Osteocyte (in vitro differentiated cells): ENCODE data around the gene PRC1. TPM values are rescaled to one million over a fixed set of nuclear protein-coding genes. Genes with fewer than 3 reads are reported as not detected.
A peak's percentile ranks its signal among the peaks of the same experiment; 100 is the strongest.

Experiments
- DNase-seq: peaks from one replicate; pipeline ENCODE4 v3.0.0; 2021; ENCODE audit warnings: mixed read lengths; ENCODE audit not compliant: unreplicated experiment; ENCODE audit errors: extremely low spot score
- H3K27ac Mint-ChIP-seq: one replicate; pipeline ENCODE4 v1.8.0; 2021; ENCODE audit warnings: mild to moderate bottlenecking, mixed read lengths; ENCODE audit not compliant: unreplicated experiment
- H3K27me3 Mint-ChIP-seq: one replicate; pipeline ENCODE4 v1.8.0; 2021; ENCODE audit warnings: mixed read lengths; ENCODE audit not compliant: unreplicated experiment
- H3K36me3 Mint-ChIP-seq: one replicate; pipeline ENCODE4 v1.8.0; 2021; ENCODE audit warnings: mixed read lengths; ENCODE audit not compliant: unreplicated experiment
- H3K4me1 Mint-ChIP-seq: one replicate; pipeline ENCODE4 v1.8.0; 2021; ENCODE audit warnings: mixed read lengths; ENCODE audit not compliant: unreplicated experiment
- H3K4me3 Mint-ChIP-seq: one replicate; pipeline ENCODE4 v1.8.0; 2021; ENCODE audit warnings: mild to moderate bottlenecking, moderate library complexity, mixed read lengths; ENCODE audit not compliant: unreplicated experiment
- H3K9me3 Mint-ChIP-seq: one replicate; pipeline ENCODE4 v1.8.0; 2021; ENCODE audit warnings: mixed read lengths; ENCODE audit not compliant: unreplicated experiment
- total RNA-seq: library from RNA; stranded (reverse); gene quantifications from 2 replicates; pipeline ENCODE4 v1.2.1, GENCODE V29; 2021
- TF ChIP-seq, protein P1 (sequence below): fragments of 200-600 bp; sonication (generic); IDR thresholded peaks from 2 replicates; pipeline ENCODE4 v1.5.0; 2021; ENCODE audit warnings: antibody characterized with exemption, mild to moderate bottlenecking, moderate library complexity

PRC1 gene
- total RNA-seq, 1 donor from 2014 or later = 33.9 TPM

DNA sequence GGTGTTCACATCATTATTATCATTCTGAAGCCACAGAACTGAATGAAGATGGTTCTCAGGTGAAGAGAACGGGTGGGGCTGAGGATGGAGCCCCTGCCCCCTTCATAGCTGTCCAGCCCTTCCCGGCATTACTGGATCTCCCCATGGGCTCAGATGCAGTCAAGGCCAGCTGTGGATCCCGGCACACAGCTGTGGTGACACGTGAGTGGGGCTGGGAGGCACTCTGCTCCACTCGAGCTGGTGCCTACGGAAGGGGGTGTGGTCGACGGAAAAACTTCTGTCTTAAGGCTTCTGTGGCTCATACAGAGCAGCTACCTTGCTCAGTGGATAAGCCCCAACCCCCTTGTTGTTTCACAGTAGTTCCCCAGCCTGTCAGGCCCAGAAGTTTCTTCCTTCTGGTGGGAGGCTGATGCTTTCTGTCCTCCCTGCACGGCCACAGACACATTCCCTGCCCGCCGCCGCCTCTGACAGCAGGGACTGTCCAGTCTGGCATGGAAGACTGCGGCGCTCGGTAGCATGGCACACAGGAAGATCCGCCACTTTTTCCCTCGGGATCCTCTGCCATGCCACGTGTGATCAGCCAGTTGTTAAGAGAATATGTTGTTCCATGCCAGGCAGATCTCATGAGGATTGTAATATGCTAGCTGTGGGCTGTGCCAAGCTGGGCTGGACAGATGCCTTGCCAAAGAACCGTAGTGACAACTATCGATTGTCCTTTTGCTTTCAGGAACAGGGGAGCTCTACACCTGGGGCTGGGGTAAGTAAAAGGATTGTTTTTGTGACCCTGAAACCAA, 33.8 kb downstream of the PRC1 start:
- no peak overlapping the region for H3K4me3 Mint-ChIP-seq
- no peaks in the 10 kb centered on the region for H3K9me3 Mint-ChIP-seq
- H3K4me1 Mint-ChIP-seq = peaks cover 16% of the 10 kb centered on the region
- no peak overlapping the region for H3K27ac Mint-ChIP-seq
- peaks cover 11% of the 10 kb centered on the region for H3K36me3 Mint-ChIP-seq
- TF ChIP-seq, protein P1, sequence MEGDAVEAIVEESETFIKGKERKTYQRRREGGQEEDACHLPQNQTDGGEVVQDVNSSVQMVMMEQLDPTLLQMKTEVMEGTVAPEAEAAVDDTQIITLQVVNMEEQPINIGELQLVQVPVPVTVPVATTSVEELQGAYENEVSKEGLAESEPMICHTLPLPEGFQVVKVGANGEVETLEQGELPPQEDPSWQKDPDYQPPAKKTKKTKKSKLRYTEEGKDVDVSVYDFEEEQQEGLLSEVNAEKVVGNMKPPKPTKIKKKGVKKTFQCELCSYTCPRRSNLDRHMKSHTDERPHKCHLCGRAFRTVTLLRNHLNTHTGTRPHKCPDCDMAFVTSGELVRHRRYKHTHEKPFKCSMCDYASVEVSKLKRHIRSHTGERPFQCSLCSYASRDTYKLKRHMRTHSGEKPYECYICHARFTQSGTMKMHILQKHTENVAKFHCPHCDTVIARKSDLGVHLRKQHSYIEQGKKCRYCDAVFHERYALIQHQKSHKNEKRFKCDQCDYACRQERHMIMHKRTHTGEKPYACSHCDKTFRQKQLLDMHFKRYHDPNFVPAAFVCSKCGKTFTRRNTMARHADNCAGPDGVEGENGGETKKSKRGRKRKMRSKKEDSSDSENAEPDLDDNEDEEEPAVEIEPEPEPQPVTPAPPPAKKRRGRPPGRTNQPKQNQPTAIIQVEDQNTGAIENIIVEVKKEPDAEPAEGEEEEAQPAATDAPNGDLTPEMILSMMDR = no peak
- H3K27me3 Mint-ChIP-seq = no peaks in the 10 kb centered on the region
- DNase-seq = no peak

DNA sequence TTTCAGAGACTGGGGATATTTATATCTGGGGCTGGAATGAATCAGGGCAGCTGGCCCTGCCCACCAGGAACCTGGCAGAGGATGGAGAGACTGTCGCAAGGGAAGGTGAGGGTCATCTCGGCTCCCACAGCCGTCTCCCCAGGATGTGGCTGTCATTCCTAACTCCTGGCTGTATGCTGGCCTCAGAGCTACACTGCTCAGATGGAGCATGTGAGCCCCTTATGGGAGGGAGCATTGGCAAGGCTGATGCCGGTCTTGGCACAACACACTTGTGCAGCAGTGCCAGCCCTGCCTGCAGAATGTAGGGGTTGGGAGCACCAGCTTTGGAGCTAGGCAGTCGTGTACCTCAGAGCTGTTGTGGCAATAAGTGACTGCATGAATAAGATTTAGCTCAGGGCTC, 34.4 kb downstream of the PRC1 start:
- no peak overlapping the region for H3K27ac Mint-ChIP-seq
- TF ChIP-seq, protein P1 = no peak
- DNase-seq = no peak
- peaks cover 21% of the 10 kb centered on the region for H3K4me1 Mint-ChIP-seq
- H3K4me3 Mint-ChIP-seq = no peak overlapping the region
- H3K9me3 Mint-ChIP-seq = no peaks in the 10 kb centered on the region
- no peaks in the 10 kb centered on the region for H3K27me3 Mint-ChIP-seq
- peaks cover 11% of the 10 kb centered on the region for H3K36me3 Mint-ChIP-seq

DNA sequence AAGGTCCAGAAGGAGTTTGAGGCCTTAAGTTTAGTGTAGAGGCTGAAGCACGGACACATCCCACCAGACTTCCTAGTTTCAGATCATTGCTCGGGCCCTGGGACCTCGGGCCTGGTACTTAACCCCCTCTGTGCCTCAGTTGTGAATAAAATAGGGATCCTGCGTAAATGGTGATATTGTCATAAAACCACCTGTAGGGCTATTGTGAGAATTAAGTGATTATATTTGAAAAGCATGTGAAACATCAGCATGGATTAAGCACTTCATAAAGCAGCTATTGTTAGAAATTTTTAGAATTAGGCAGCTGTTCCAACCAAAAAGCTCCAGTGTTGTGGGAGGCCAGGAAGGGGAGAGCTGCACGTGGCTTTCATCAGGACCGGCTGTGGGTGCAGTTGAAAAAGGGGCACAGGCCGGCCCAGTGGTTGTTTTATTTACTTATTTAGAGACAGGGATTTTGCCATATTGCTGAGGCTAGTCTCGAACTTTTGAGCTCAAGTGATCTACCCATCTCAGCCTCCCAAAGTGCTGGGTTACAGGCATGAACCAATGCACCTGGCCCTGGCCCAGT, 35.2 kb downstream of the PRC1 start:
- Mint-ChIP-seq H3K27ac (no peak overlapping the region), H3K4me3 (no peak overlapping the region), H3K4me1 (peaks cover 23% of the 10 kb centered on the region), H3K27me3 (no peaks in the 10 kb centered on the region), H3K36me3 (peaks cover 11% of the 10 kb centered on the region), H3K9me3 (no peaks in the 10 kb centered on the region)
- no peak for DNase-seq
- TF ChIP-seq, protein P1 = no peak

DNA sequence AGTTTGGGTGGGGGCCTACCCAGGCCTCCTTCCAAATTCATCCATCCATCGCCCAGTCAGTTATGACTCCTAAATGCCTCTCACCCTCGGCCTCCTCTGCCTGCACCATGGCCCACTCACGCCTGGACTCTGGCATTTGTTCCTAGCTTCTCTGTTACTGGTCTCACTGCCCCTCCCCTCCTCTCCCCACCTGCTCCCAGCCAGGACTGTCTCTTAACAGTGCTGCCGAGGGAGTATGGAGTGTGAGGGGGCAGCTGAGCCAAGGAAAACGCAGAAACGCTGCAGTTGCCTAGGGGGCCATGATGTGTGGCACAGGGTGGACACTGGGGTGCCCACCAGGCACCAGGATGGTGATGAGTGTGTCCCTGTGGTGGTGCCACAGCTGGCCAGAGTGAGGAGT, 36.5 kb downstream of the PRC1 start:
- TF ChIP-seq, protein P1 = no peak
- no peaks in the 10 kb centered on the region for H3K27me3 Mint-ChIP-seq
- H3K9me3 Mint-ChIP-seq = no peaks in the 10 kb centered on the region
- peak overlapping the region; percentile 72 for H3K4me3 Mint-ChIP-seq
- peak overlapping the region; percentile 56 for H3K27ac Mint-ChIP-seq
- DNase-seq = no peak
- peaks cover 12% of the 10 kb centered on the region for H3K36me3 Mint-ChIP-seq
- peaks cover 23% of the 10 kb centered on the region for H3K4me1 Mint-ChIP-seq

DNA sequence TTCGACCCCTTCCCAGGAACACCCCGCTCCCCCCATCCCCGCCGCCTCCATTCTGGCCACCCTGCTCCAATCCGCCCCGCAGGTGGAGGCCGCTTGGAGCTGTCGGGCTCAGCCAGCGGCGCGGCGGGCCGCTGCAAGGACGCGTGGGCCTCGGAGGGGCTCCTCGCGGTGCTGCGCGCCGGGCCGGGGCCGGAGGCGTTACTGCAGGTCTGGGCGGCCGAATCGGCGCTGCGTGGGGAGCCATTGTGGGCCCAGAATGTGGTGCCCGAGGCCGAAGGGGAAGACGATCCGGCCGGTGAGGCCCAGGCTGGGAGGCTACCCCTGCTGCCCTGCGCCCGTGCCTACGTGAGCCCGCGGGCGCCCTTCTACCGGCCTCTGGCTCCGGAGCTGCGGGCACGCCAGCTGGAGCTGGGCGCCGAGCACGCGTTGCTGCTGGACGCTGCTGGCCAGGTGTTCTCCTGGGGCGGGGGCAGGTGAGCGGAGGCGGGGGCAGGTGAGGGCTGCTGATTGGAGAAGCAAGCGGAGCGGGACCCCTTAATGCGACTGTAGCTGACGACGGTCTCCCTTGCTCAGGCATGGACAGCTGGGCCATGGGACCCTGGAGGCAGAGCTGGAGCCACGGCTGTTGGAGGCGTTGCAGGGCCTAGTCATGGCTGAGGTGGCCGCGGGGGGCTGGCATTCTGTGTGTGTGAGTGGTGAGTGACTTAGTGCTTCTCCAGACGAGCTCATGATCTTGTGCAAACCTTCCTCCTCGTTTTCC, 37.1 kb downstream of the PRC1 start:
- TF ChIP-seq, protein P1 = no peak
- H3K36me3 Mint-ChIP-seq = peaks cover 16% of the 10 kb centered on the region
- no peaks in the 10 kb centered on the region for H3K27me3 Mint-ChIP-seq
- no peak for DNase-seq
- peak overlapping the region; percentile 73 for H3K4me3 Mint-ChIP-seq
- H3K27ac Mint-ChIP-seq = peak overlapping the region; percentile 56
- no peaks in the 10 kb centered on the region for H3K9me3 Mint-ChIP-seq
- peaks cover 23% of the 10 kb centered on the region for H3K4me1 Mint-ChIP-seq
